EL (cell line): ENCODE measurements around the gene ACSS2.

ENCODE experiments used
- DNase-seq: peaks from one replicate; pipeline ENCODE4 v3.0.0-alpha.2; 2016

Gene ACSS2

GRCh38 chr20:34916774-34917354 is 40.5 kb downstream of the ACSS2 start:
- DNase-seq, result no peak

- no peak for DNase-seq
Observed at GRCh38 chr20:34920055-34920454, 43.6 kb downstream of the ACSS2 start.

GRCh38 chr20:34921436-34921835 is 45.0 kb downstream of the ACSS2 start:
- no peak for DNase-seq

GRCh38 chr20:34922654-34923381 is 46.4 kb downstream of the ACSS2 start:
- DNase-seq, result peak; percentile 89

GRCh38 chr20:34923414-34923813 is 47.0 kb downstream of the ACSS2 start:
- no peak for DNase-seq

GRCh38 chr20:34925341-34925740 is 48.9 kb downstream of the ACSS2 start:
- no peak for DNase-seq

GRCh38 chr20:34925981-34926380 is 49.6 kb downstream of the ACSS2 start:
- no peak for DNase-seq

GRCh38 chr20:34926581-34926980 is 50.2 kb downstream of the ACSS2 start:
- DNase-seq, result no peak

- DNase-seq, result peak; percentile 86
Observed at GRCh38 chr20:34927736-34928135, 51.3 kb downstream of the ACSS2 start.

- DNase-seq, result no peak
Observed at GRCh38 chr20:34928411-34928810, 52.0 kb downstream of the ACSS2 start.

GRCh38 chr20:34931771-34932170 is 55.4 kb downstream of the ACSS2 start:
- no peak for DNase-seq

- DNase-seq, result no peak
Observed at GRCh38 chr20:34938466-34939163, 62.2 kb downstream of the ACSS2 start.

- no peak for DNase-seq
Observed at GRCh38 chr20:34940081-34940481, 63.7 kb downstream of the ACSS2 start.

- no peak for DNase-seq
Observed at GRCh38 chr20:34941226-34941625, 64.8 kb downstream of the ACSS2 start.

- no peak for DNase-seq
Observed at GRCh38 chr20:34942301-34942700, 65.9 kb downstream of the ACSS2 start.

GRCh38 chr20:34943808-34944567 is 67.6 kb downstream of the ACSS2 start:
- DNase-seq, result peak; percentile 32

- DNase-seq, result no peak
Observed at GRCh38 chr20:34945315-34946077, 69.1 kb downstream of the ACSS2 start.

GRCh38 chr20:34946661-34947060 is 70.2 kb downstream of the ACSS2 start:
- DNase-seq, result no peak

GRCh38 chr20:34947336-34947735 is 70.9 kb downstream of the ACSS2 start:
- no peak for DNase-seq

- peak; percentile 78 for DNase-seq
Observed at GRCh38 chr20:34948030-34948429, 71.6 kb downstream of the ACSS2 start.

GRCh38 chr20:34949120-34949519 is 72.7 kb downstream of the ACSS2 start:
- no peak for DNase-seq

- DNase-seq, result no peak
Observed at GRCh38 chr20:34951252-34951651, 74.8 kb downstream of the ACSS2 start.

GRCh38 chr20:34951652-34952051 is 75.2 kb downstream of the ACSS2 start:
- DNase-seq, result no peak
